K562 (cell line): ENCODE results near the gene CRIM1. TPM values are rescaled to one million over a fixed set of nuclear protein-coding genes. Genes with fewer than 3 reads are reported as not detected.

Experiments
- BRF2 ChIP-seq: IDR thresholded peaks from 3 replicates; pipeline ENCODE4 v1.6.1; 2011; ENCODE audit warnings: borderline replicate concordance, mild to moderate bottlenecking; ENCODE audit not compliant: insufficient read length, insufficient read depth
- CREB1 ChIP-seq, 2 experiments: sonication (generic) in 1 of 2; formaldehyde crosslinking in 1 of 2; IDR thresholded peaks; 2 replicates each; pipeline versions ENCODE4 v1.6.1 to v1.8.0; 2012 to 2022; ENCODE audit warnings: inconsistent platforms in 1 of 2, mild to moderate bottlenecking in 1 of 2, missing genetic modification reagents in 1 of 2, moderate library complexity in 1 of 2
- ERF ChIP-seq: fragments of 450-650 bp; formaldehyde crosslinking; IDR thresholded peaks from 2 replicates; pipeline ENCODE4 v1.4.0; 2020; ENCODE audit warnings: mild to moderate bottlenecking, mixed read lengths
- GTF2F1 ChIP-seq: IDR thresholded peaks from 2 replicates; pipeline ENCODE4 v1.6.1; 2011; ENCODE audit warnings: low read depth, low read length, improper control_type of control experiment
- HLTF ChIP-seq: fragments of 450-650 bp; IDR thresholded peaks from 2 replicates; pipeline ENCODE4 v1.6.1; 2016
- MAZ ChIP-seq, 2 experiments: fragments of 450-650 bp in 1 of 2; sonication (generic) in 1 of 2; formaldehyde crosslinking; IDR thresholded peaks in 1 of 2; conservative IDR thresholded peaks in 1 of 2; 2 replicates each; pipeline versions ENCODE4 v1.4.0 to v1.5.0; 2020; ENCODE audit warnings: mild to moderate bottlenecking in 1 of 2, missing genetic modification reagents in 1 of 2
- NFE2L1 ChIP-seq: fragments of 450-650 bp; IDR thresholded peaks from 2 replicates; pipeline ENCODE4 v1.6.1; 2016; ENCODE audit warnings: missing genetic modification characterization, low read depth, mild to moderate bottlenecking, missing compliant biosample characterization, moderate library complexity, borderline replicate concordance
- RNF2 ChIP-seq: sonication (generic); IDR thresholded peaks from 2 replicates; pipeline ENCODE4 v1.6.1; 2016
- SETDB1 ChIP-seq: IDR thresholded peaks from one replicate; pipeline ENCODE4 v1.6.1; 2012; ENCODE audit warnings: low read length, control low read depth, inconsistent platforms
- SMAD1 ChIP-seq: fragments of 150-350 bp; IDR thresholded peaks from 2 replicates; pipeline ENCODE4 v1.6.1; 2014; ENCODE audit warnings: low read length, low read depth; ENCODE audit not compliant: partially characterized antibody
- STAT5A ChIP-seq: IDR thresholded peaks from 2 replicates; pipeline ENCODE4 v1.6.1; 2012; ENCODE audit warnings: low read length, inconsistent platforms, borderline replicate concordance
- TAL1 ChIP-seq: fragments of 450-650 bp; IDR thresholded peaks from 2 replicates; pipeline ENCODE4 v1.6.1; 2016; ENCODE audit warnings: mild to moderate bottlenecking
- ZFP91 ChIP-seq: sonication (generic); formaldehyde crosslinking; IDR thresholded peaks from 2 replicates; pipeline ENCODE4 v1.8.0; 2022; ENCODE audit warnings: mild to moderate bottlenecking, missing genetic modification reagents
- ZNF121 ChIP-seq: sonication (generic); formaldehyde crosslinking; conservative IDR thresholded peaks from 2 replicates; pipeline ENCODE4 v1.8.0; 2022; ENCODE audit warnings: missing genetic modification reagents
- ZNF24 ChIP-seq: fragments of 450-650 bp; IDR thresholded peaks from 2 replicates; pipeline ENCODE4 v1.6.1; 2016
- polyA plus RNA-seq, 8 experiments: library from polyadenylated mRNA; depleted of rRNA in 4 of 8; stranded (reverse) in 5 of 8; unstranded in 3 of 8; fragments of >200 nt; fragmentation: Nextera tagmentation in 2 of 8; fragmentation: Illumina TruSeq in 1 of 8; extraction: Ambion mirVana in 2 of 8; extraction: Trizol in 1 of 8; gene quantifications; 2 replicates each; pipeline versions ENCODE4 v1.2.1 to v1.2.3, GENCODE V29; 2011 to 2014; ENCODE audit warnings: inconsistent platforms in 1 of 8, missing spikeins in 1 of 8
- total RNA-seq, 7 experiments: library from RNA; depleted of rRNA in 6 of 7; stranded (reverse); fragments of >200 nt in 6 of 7; fragmentation: Illumina TruSeq in 2 of 7; extraction: Trizol in 2 of 7; gene quantifications; 2 replicates each; pipeline versions ENCODE4 v1.2.1 to v1.2.3, GENCODE V29; 2011 to 2021; ENCODE audit warnings: low replicate concordance in 1 of 7

The CRIM1 gene
- total and polyA plus RNA-seq, 9 of the 15 experiments (the other 6 are each of a cell fraction or from before 2014, with no cell fraction given) = 0.01 to 0.36 (median 0.06) TPM; not detected in 1

- no peak for TF ChIP-seq BRF2
- peak; percentile 84 for TF ChIP-seq TAL1
- no peak for TF ChIP-seq ZFP91 (CRISPR knock-in tag)
- no peak for TF ChIP-seq GTF2F1
- 0 out of 2 replicates have a peak, but pooled peaks have one; percentile 42 for TF ChIP-seq RNF2
- no peak for TF ChIP-seq HLTF
- TF ChIP-seq STAT5A = peak; percentile 48
- peak in 1 of 2 experiments; percentile 53; a peak in 1 of 4 replicates for TF ChIP-seq MAZ (CRISPR knock-in tag; conservative IDR thresholded peaks at IDR 0.05 in 1 of 2, IDR thresholded peaks at IDR 0.05 in 1 of 2)
- no peak for TF ChIP-seq SMAD1
- TF ChIP-seq NFE2L1 (tag) = no peak
- TF ChIP-seq ERF (CRISPR knock-in tag) = no peak
- no peak for TF ChIP-seq SETDB1
- no peak for TF ChIP-seq ZNF121 (CRISPR knock-in tag)
- no peak for TF ChIP-seq ZNF24
- TF ChIP-seq CREB1 (IDR thresholded peaks at IDR 0.05) = 0 out of 2 replicates have a peak, but pooled peaks have one; percentile 23
- no peak for TF ChIP-seq CREB1 (CRISPR knock-in tag; IDR thresholded peaks at IDR 0.05)
These were observed 156.5 kb downstream of the CRIM1 start (continued) for GRCh38 chr2:36511858-36512603.
